H1 (cell line): ENCODE measurements around the gene ADAM12.

Source experiments
- BRCA1 ChIP-seq: IDR thresholded peaks from 2 replicates; pipeline ENCODE4 v1.6.1; 2012; ENCODE audit warnings: low read depth, low read length, improper control_type of control experiment
- CEBPB ChIP-seq: IDR thresholded peaks from 2 replicates; pipeline ENCODE4 v1.6.1; 2012; ENCODE audit warnings: low read depth, low read length
- CHD1 ChIP-seq: IDR thresholded peaks from 2 replicates; pipeline ENCODE4 v1.6.1; 2012; ENCODE audit warnings: low read depth, low read length, improper control_type of control experiment
- CHD2 ChIP-seq: IDR thresholded peaks from 2 replicates; pipeline ENCODE4 v1.6.1; 2012; ENCODE audit warnings: low read length, improper control_type of control experiment
- EGR1 ChIP-seq: IDR thresholded peaks from 2 replicates; pipeline ENCODE4 v1.6.1; 2011; ENCODE audit warnings: low read depth, low read length, borderline replicate concordance
- GABPA ChIP-seq: IDR thresholded peaks from 2 replicates; pipeline ENCODE4 v1.6.1; 2011; ENCODE audit warnings: mild to moderate bottlenecking, low read length, moderate library complexity, borderline replicate concordance; ENCODE audit not compliant: insufficient read depth
- HDAC2 ChIP-seq, 2 experiments: fragments of 300-600 bp in 1 of 2; sonication (generic) in 1 of 2; IDR thresholded peaks; 2 replicates each; pipeline ENCODE4 v1.6.1; 2011 to 2012; ENCODE audit warnings: low read depth in 2 of 2, low read length in 2 of 2, mild to moderate bottlenecking in 2 of 2, moderate library complexity in 2 of 2, borderline replicate concordance in 1 of 2, inconsistent platforms in 1 of 2
- MAFK ChIP-seq: IDR thresholded peaks from 2 replicates; pipeline ENCODE4 v1.6.1; 2012; ENCODE audit warnings: low read depth, mild to moderate bottlenecking, improper control_type of control experiment, low read length
- POLR2A ChIP-seq, 2 experiments: IDR thresholded peaks; 1 replicate in 1 of 2; 2 replicates in 1 of 2; pipeline ENCODE4 v1.6.1; 2011; ENCODE audit warnings: low read depth in 2 of 2, low read length in 2 of 2, mild to moderate bottlenecking in 2 of 2; ENCODE audit errors: control extremely low read depth in 1 of 2
- POLR2AphosphoS5 ChIP-seq: IDR thresholded peaks from 2 replicates; pipeline ENCODE4 v1.6.1; 2011; ENCODE audit warnings: low read depth, low read length
- RAD21 ChIP-seq, 2 experiments: IDR thresholded peaks in 1 of 2; conservative IDR thresholded peaks in 1 of 2; 2 replicates each; pipeline ENCODE4 v1.6.1; 2011; ENCODE audit warnings: low read depth in 2 of 2, low read length in 2 of 2, improper control_type of control experiment in 1 of 2, inconsistent platforms in 1 of 2, mild to moderate bottlenecking in 1 of 2, moderate library complexity in 1 of 2
- SIN3A ChIP-seq, 2 experiments: IDR thresholded peaks in 1 of 2; conservative IDR thresholded peaks in 1 of 2; 2 replicates each; pipeline ENCODE4 v1.6.1; 2011 to 2012; ENCODE audit warnings: low read length in 2 of 2, improper control_type of control experiment in 1 of 2, low read depth in 1 of 2, mild to moderate bottlenecking in 1 of 2
- TAF1 ChIP-seq: IDR thresholded peaks from 2 replicates; pipeline ENCODE4 v1.6.1; 2011; ENCODE audit warnings: mild to moderate bottlenecking, low read depth, low read length
- TF ChIP-seq, protein P1 (sequence below), 3 experiments: IDR thresholded peaks; 1 replicate in 2 of 3; 2 replicates in 1 of 3; pipeline versions ENCODE4 v1.5.1 to v1.6.1; 2011; ENCODE audit warnings: low read length in 3 of 3, mild to moderate bottlenecking in 3 of 3, inconsistent platforms in 2 of 3, low read depth in 1 of 3, moderate library complexity in 1 of 3; ENCODE audit not compliant: insufficient read depth in 1 of 3; ENCODE audit errors: control extremely low read depth in 1 of 3

- TF ChIP-seq, protein P1, sequence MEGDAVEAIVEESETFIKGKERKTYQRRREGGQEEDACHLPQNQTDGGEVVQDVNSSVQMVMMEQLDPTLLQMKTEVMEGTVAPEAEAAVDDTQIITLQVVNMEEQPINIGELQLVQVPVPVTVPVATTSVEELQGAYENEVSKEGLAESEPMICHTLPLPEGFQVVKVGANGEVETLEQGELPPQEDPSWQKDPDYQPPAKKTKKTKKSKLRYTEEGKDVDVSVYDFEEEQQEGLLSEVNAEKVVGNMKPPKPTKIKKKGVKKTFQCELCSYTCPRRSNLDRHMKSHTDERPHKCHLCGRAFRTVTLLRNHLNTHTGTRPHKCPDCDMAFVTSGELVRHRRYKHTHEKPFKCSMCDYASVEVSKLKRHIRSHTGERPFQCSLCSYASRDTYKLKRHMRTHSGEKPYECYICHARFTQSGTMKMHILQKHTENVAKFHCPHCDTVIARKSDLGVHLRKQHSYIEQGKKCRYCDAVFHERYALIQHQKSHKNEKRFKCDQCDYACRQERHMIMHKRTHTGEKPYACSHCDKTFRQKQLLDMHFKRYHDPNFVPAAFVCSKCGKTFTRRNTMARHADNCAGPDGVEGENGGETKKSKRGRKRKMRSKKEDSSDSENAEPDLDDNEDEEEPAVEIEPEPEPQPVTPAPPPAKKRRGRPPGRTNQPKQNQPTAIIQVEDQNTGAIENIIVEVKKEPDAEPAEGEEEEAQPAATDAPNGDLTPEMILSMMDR (IDR thresholded peaks at IDR 0.05; ENCODE audit: control extremely low read depth in 1 of 3, insufficient read depth in 1 of 3, low read depth in 1 of 3, low read length in 3 of 3) = no peak
- TF ChIP-seq HDAC2 (IDR thresholded peaks at IDR 0.05; ENCODE audit: borderline replicate concordance in 1 of 2, low read depth in 2 of 2, low read length in 2 of 2) = no peak
- TF ChIP-seq CEBPB = no peak
- TF ChIP-seq BRCA1 = no peak
- no peak for TF ChIP-seq GABPA
- no peak for TF ChIP-seq MAFK
- TF ChIP-seq CHD2 = no peak
- TF ChIP-seq SIN3A (conservative IDR thresholded peaks at IDR 0.05 in 1 of 2, IDR thresholded peaks at IDR 0.05 in 1 of 2; ENCODE audit: low read depth in 1 of 2, low read length in 2 of 2) = no peak
- TF ChIP-seq CHD1 = no peak
- TF ChIP-seq POLR2AphosphoS5 = no peak
- TF ChIP-seq POLR2A (IDR thresholded peaks at IDR 0.05; ENCODE audit: control extremely low read depth in 1 of 2, low read depth in 2 of 2, low read length in 2 of 2) = no peak
- TF ChIP-seq EGR1 = no peak
- TF ChIP-seq RAD21 (IDR thresholded peaks at IDR 0.05 in 1 of 2, conservative IDR thresholded peaks at IDR 0.05 in 1 of 2; ENCODE audit: low read depth in 2 of 2, low read length in 2 of 2) = no peak
- no peak for TF ChIP-seq TAF1
Observed at GRCh38 chr10:126357169-126357568, 31.1 kb downstream of the ADAM12 start.
